Measurements from ENCODE around the gene PNPLA2. TPM values are rescaled to one million over a fixed set of nuclear protein-coding genes. Genes with fewer than 3 reads are reported as not detected.

PNPLA2 gene
- total and polyA plus RNA-seq, 2 of the 8 experiments (the other 6 are each of a cell fraction or from before 2014, with no cell fraction given) = 30.9 to 62.1 TPM

- TF ChIP-seq, protein P1, sequence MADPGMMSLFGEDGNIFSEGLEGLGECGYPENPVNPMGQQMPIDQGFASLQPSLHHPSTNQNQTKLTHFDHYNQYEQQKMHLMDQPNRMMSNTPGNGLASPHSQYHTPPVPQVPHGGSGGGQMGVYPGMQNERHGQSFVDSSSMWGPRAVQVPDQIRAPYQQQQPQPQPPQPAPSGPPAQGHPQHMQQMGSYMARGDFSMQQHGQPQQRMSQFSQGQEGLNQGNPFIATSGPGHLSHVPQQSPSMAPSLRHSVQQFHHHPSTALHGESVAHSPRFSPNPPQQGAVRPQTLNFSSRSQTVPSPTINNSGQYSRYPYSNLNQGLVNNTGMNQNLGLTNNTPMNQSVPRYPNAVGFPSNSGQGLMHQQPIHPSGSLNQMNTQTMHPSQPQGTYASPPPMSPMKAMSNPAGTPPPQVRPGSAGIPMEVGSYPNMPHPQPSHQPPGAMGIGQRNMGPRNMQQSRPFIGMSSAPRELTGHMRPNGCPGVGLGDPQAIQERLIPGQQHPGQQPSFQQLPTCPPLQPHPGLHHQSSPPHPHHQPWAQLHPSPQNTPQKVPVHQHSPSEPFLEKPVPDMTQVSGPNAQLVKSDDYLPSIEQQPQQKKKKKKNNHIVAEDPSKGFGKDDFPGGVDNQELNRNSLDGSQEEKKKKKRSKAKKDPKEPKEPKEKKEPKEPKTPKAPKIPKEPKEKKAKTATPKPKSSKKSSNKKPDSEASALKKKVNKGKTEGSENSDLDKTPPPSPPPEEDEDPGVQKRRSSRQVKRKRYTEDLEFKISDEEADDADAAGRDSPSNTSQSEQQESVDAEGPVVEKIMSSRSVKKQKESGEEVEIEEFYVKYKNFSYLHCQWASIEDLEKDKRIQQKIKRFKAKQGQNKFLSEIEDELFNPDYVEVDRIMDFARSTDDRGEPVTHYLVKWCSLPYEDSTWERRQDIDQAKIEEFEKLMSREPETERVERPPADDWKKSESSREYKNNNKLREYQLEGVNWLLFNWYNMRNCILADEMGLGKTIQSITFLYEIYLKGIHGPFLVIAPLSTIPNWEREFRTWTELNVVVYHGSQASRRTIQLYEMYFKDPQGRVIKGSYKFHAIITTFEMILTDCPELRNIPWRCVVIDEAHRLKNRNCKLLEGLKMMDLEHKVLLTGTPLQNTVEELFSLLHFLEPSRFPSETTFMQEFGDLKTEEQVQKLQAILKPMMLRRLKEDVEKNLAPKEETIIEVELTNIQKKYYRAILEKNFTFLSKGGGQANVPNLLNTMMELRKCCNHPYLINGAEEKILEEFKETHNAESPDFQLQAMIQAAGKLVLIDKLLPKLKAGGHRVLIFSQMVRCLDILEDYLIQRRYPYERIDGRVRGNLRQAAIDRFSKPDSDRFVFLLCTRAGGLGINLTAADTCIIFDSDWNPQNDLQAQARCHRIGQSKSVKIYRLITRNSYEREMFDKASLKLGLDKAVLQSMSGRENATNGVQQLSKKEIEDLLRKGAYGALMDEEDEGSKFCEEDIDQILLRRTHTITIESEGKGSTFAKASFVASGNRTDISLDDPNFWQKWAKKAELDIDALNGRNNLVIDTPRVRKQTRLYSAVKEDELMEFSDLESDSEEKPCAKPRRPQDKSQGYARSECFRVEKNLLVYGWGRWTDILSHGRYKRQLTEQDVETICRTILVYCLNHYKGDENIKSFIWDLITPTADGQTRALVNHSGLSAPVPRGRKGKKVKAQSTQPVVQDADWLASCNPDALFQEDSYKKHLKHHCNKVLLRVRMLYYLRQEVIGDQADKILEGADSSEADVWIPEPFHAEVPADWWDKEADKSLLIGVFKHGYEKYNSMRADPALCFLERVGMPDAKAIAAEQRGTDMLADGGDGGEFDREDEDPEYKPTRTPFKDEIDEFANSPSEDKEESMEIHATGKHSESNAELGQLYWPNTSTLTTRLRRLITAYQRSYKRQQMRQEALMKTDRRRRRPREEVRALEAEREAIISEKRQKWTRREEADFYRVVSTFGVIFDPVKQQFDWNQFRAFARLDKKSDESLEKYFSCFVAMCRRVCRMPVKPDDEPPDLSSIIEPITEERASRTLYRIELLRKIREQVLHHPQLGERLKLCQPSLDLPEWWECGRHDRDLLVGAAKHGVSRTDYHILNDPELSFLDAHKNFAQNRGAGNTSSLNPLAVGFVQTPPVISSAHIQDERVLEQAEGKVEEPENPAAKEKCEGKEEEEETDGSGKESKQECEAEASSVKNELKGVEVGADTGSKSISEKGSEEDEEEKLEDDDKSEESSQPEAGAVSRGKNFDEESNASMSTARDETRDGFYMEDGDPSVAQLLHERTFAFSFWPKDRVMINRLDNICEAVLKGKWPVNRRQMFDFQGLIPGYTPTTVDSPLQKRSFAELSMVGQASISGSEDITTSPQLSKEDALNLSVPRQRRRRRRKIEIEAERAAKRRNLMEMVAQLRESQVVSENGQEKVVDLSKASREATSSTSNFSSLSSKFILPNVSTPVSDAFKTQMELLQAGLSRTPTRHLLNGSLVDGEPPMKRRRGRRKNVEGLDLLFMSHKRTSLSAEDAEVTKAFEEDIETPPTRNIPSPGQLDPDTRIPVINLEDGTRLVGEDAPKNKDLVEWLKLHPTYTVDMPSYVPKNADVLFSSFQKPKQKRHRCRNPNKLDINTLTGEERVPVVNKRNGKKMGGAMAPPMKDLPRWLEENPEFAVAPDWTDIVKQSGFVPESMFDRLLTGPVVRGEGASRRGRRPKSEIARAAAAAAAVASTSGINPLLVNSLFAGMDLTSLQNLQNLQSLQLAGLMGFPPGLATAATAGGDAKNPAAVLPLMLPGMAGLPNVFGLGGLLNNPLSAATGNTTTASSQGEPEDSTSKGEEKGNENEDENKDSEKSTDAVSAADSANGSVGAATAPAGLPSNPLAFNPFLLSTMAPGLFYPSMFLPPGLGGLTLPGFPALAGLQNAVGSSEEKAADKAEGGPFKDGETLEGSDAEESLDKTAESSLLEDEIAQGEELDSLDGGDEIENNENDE (IDR thresholded peaks at IDR 0.05; ENCODE audit: insufficient replicate concordance, low read length) = no peak
- TF ChIP-seq CHD1 (IDR thresholded peaks at IDR 0.05; ENCODE audit: low read depth, low read length) = no peak
- no peak for TF ChIP-seq FOSL1 (IDR thresholded peaks at IDR 0.05; ENCODE audit: insufficient read depth, low read depth, low read length)
- TF ChIP-seq TBP (IDR thresholded peaks at IDR 0.05; ENCODE audit: low read depth, low read length) = no peak
- TF ChIP-seq JUN (IDR thresholded peaks at IDR 0.05; ENCODE audit: low read depth, low read length) = no peak
- TF ChIP-seq GABPA (IDR thresholded peaks at IDR 0.05; ENCODE audit: borderline replicate concordance, insufficient read depth, low read length) = no peak
These were observed 40.8 kb downstream of the PNPLA2 start (continued) for GRCh38 chr11:859394-860131.

Measured in H1 (cell line).